PC-3 (cell line): Measurements from ENCODE around the gene FCRL1.

Source experiments
- CTCF ChIP-seq: fragments of 300-600 bp; sonication (generic); conservative IDR thresholded peaks from 2 replicates; pipeline ENCODE4 v1.5.1; 2017; ENCODE audit warnings: antibody characterized with exemption, low read depth, mild to moderate bottlenecking, low read length
- EZH2 ChIP-seq: fragments of 300-600 bp; sonication (generic); IDR thresholded peaks from one replicate; pipeline ENCODE4 v1.6.1; 2017; ENCODE audit warnings: antibody characterized with exemption, mild to moderate bottlenecking, low read length; ENCODE audit not compliant: unreplicated experiment

- TF ChIP-seq CTCF (no peak), EZH2 (no peak)
Observed at GRCh38 chr1:157799996-157800395, 19.9 kb downstream of the FCRL1 start.
